Measurements from ENCODE around the gene CACNB3. TPM values are rescaled to one million over a fixed set of nuclear protein-coding genes. Genes with fewer than 3 reads are reported as not detected.

Gene CACNB3
- total RNA-seq, 1 donor from 2014 or later = 2.1 TPM

- H3K36me3 Mint-ChIP-seq (ENCODE audit: low read depth) = no peaks in the 10 kb centered on the region
- H3K9me3 Mint-ChIP-seq = no peaks in the 10 kb centered on the region
- TF ChIP-seq CTCF (IDR thresholded peaks at IDR 0.05) = no peak
- intact Hi-C loops (cut with micrococcal nuclease) = no loop called here
- DNase-seq = no peak
- H3K4me3 Mint-ChIP-seq = no peak overlapping the region
- ChIA-PET POLR2A (no interaction called here), CTCF (no interaction called here)
- no peak for ATAC-seq (ENCODE audit: low read depth)
- peaks cover 41% of the 10 kb centered on the region for H3K27me3 Mint-ChIP-seq
- peaks cover 14% of the 10 kb centered on the region for H3K4me1 Mint-ChIP-seq
- no peak overlapping the region for H3K27ac Mint-ChIP-seq
These were observed 31.4 kb upstream of the CACNB3 start for GRCh38 chr12:48786591-48787544.

GRCh38 chr12:48787791-48788523, 30.3 kb upstream of the CACNB3 start:
- no peak for TF ChIP-seq CTCF (IDR thresholded peaks at IDR 0.05)
- no peaks in the 10 kb centered on the region for H3K36me3 Mint-ChIP-seq (ENCODE audit: low read depth)
- H3K27ac Mint-ChIP-seq = no peak overlapping the region
- peak overlapping the region; percentile 58 for H3K4me3 Mint-ChIP-seq
- intact Hi-C loops (cut with micrococcal nuclease) = no loop called here
- no peak for DNase-seq
- H3K9me3 Mint-ChIP-seq = no peaks in the 10 kb centered on the region
- H3K4me1 Mint-ChIP-seq = peaks cover 14% of the 10 kb centered on the region
- peaks cover 41% of the 10 kb centered on the region for H3K27me3 Mint-ChIP-seq
- CTCF ChIA-PET = no interaction called here
- POLR2A ChIA-PET = no interaction called here
- no peak for ATAC-seq (ENCODE audit: low read depth)

GRCh38 chr12:48788524-48788853, 29.8 kb upstream of the CACNB3 start:
- no peak overlapping the region for H3K27ac Mint-ChIP-seq
- intact Hi-C loops (cut with micrococcal nuclease) = no loop called here
- POLR2A ChIA-PET = no interaction called here
- H3K4me3 Mint-ChIP-seq = peak overlapping the region; percentile 74
- peaks cover 44% of the 10 kb centered on the region for H3K27me3 Mint-ChIP-seq
- no peak for TF ChIP-seq CTCF (IDR thresholded peaks at IDR 0.05)
- H3K4me1 Mint-ChIP-seq = peaks cover 14% of the 10 kb centered on the region
- no peak for ATAC-seq (ENCODE audit: low read depth)
- H3K36me3 Mint-ChIP-seq (ENCODE audit: low read depth) = no peaks in the 10 kb centered on the region
- no peak for DNase-seq
- CTCF ChIA-PET = no interaction called here
- H3K9me3 Mint-ChIP-seq = no peaks in the 10 kb centered on the region

GRCh38 chr12:48788854-48789775, 29.2 kb upstream of the CACNB3 start, which contains the start of gene ADCY6:
Gene ADCY6, minus strand, starts transcription at chr12:48789089. Its CDS starts 5,655 bp downstream, at chr12:48783434.
- ATAC-seq (ENCODE audit: low read depth) (peak; percentile 64), DNase-seq (no peak)
- Mint-ChIP-seq H3K9me3 (no peaks in the 10 kb centered on the region), H3K27ac (no peak within 1 kb of the TSS), H3K4me1 (peaks cover 14% of the 10 kb centered on the region), H3K36me3 (ENCODE audit: low read depth) (no peaks in the 10 kb centered on the region), H3K27me3 (peaks cover 45% of the 10 kb centered on the region), H3K4me3 (peak within 1 kb of the TSS; percentile 74)
- TF ChIP-seq CTCF (IDR thresholded peaks at IDR 0.05) = no peak
- ChIA-PET CTCF (interaction anchor here (1.0 kb wide), 1 partner anchor 36 kb away, joined by 3 read pairs; no protein-coding TSS in a partner anchor), POLR2A (no interaction called here)
- intact Hi-C loops (cut with micrococcal nuclease) = no loop called here

Measured in activated B cell treated with CpG ODN at 0.5 μM for 24 hours (primary cell).